Muscle layer of colon (tissue), 2 donors: ENCODE data around the gene ROS1.
"Not testable (repeated sequence)": the region's sequence is repeated elsewhere in the genome, so short reads cannot be mapped to it uniquely, and the experiment has no call there.

Experiments
- H3K27ac ChIP-seq: one replicate; pipeline ENCODE4 v1.7.0; 2013; ENCODE audit warnings: low read depth, mild to moderate bottlenecking, low read length, moderate library complexity
- H3K27me3 ChIP-seq, 2 donors: one replicate each; pipeline ENCODE4 v1.7.0; 2013; ENCODE audit warnings: low read length in 2 of 2, mild to moderate bottlenecking in 2 of 2; ENCODE audit not compliant: insufficient read depth in 2 of 2, control insufficient read depth in 1 of 2
- H3K36me3 ChIP-seq: one replicate; pipeline ENCODE4 v1.7.0; 2013; ENCODE audit warnings: mild to moderate bottlenecking, low read length; ENCODE audit not compliant: insufficient read depth
- H3K4me1 ChIP-seq: one replicate; pipeline ENCODE4 v1.7.0; 2013; ENCODE audit warnings: mild to moderate bottlenecking, low read length; ENCODE audit not compliant: insufficient read depth
- H3K4me3 ChIP-seq, 2 donors: one replicate each; pipeline ENCODE4 v1.7.0; 2013; ENCODE audit warnings: low read length in 2 of 2, low read depth in 1 of 2, mild to moderate bottlenecking in 1 of 2, moderate library complexity in 1 of 2
- H3K9ac ChIP-seq: one replicate; pipeline ENCODE4 v1.7.0; 2013; ENCODE audit warnings: low read length
- H3K9me3 ChIP-seq: one replicate; pipeline ENCODE4 v1.7.0; 2013; ENCODE audit warnings: mild to moderate bottlenecking, low read length
- donor health status: abdominal sarcoma.
- donor health status: Adenocarcinoma of cecum.

The ROS1 gene

DNA sequence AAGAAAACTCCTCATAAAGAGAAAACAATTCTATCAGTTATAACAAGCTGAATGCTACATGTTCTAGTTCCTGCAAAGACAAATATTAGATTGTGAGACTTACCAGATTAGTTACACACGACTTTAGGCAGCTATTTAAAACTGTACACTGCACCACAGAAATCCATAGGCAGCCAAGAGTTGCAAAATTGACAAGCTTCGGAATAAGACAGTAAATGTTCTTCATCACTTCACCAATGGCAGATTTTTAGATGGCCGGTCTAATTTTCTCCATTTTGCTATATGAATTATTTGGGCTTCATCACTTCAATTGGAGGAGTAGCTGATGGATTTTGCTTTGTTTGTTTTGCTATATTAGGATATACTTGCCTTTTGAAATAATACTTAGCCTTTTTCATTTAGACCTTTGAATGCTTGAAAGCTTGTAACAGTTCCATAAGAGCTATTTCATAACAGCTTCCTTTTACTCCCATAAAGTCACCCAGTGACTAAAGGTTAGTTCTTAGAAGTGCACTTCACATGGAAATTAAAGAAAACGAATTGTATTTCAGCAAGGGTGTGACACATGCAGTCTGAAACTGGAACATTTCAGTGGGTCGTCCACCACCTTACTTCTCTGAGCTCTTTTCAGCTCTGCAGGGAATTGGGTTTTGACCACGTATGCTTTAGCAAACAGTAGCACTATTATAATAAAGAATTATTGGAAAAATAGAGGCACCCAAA, at the start of gene ROS1:
TSS of gene ROS1 (minus strand) at position 512 of the 723 bp plus-strand sequence. CDS start at position 226, 286 bp downstream.
- Histone ChIP-seq H3K27ac (no peak within 1 kb of the TSS), H3K27me3 (no peaks in the 10 kb centered on the region), H3K4me3 (no peak within 1 kb of the TSS), H3K9me3 (no peaks in the 10 kb centered on the region), H3K9ac (no peak within 1 kb of the TSS), H3K36me3 (no peaks in the 10 kb centered on the region), H3K4me1 (no peaks in the 10 kb centered on the region)

DNA sequence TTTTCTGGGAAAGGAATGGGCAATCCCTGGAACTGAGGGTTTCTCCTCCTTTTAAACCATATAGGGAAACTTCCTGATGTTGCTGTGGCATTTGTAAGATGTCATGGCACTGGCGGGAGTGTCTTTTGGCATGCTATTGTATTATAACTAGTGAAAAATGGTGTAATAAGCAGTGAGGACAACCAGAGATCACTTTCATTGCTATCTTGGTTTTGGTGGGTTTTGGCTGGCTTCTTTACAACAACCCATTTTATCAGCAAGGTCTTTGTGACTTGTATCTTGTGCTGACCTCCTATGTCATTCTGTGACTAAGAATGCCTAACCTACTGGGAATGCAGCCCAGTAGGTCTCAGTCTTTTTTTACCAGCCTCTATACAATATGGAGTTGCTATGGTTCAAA, 47.7 kb upstream of the ROS1 start:
- Histone ChIP-seq H3K36me3 (no peaks in the 10 kb centered on the region), H3K9me3 (no peaks in the 10 kb centered on the region), H3K4me1 (no peaks in the 10 kb centered on the region), H3K27ac (no peak overlapping the region), H3K9ac (no peak overlapping the region), H3K4me3 (no peak overlapping the region), H3K27me3 (no peaks in the 10 kb centered on the region)

DNA sequence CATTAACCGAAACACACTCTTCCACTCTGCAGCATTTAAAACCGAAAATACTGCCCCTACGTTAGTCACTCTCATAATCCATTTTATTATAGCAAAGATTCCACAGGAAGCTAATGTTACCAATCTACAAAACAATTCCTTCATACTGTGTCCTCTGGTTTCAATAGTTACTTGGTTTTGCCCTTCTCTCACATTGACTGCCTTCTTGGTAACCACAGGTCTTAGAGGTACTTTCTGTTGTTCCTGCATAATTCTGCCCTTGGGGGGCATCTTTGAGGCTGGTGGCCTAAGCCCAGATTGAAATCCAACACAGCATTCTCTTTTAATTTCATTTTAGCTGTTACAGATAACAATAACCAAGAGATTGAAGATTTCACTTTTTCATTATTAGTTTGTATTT, 46.9 kb upstream of the ROS1 start:
- H3K36me3 ChIP-seq: no peaks in the 10 kb centered on the region
- H3K27me3 ChIP-seq: no peaks in the 10 kb centered on the region
- no peaks in the 10 kb centered on the region for H3K9me3 ChIP-seq
- no peak overlapping the region for H3K9ac ChIP-seq
- no peak overlapping the region for H3K4me3 ChIP-seq
- no peak overlapping the region for H3K27ac ChIP-seq
- no peaks in the 10 kb centered on the region for H3K4me1 ChIP-seq

DNA sequence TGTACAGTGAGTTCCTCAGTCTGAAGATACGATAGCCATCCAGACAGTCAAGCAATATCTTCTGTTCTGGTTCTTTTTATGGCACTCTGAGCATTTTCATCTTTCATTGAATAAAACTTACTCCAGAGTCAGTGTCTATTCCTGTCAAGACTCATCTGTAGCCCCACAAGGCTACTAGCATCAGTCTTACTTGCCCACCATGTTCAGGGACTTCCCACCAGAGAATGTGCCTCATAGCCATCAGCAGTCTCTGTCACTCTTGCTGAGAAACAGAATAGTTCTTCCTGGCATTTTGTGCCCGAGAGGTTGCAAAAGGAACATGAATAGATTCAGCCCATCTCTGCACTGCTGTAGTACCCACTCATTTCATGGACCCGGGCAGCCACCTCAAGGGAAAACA, 44.0 kb upstream of the ROS1 start:
- H3K9me3 ChIP-seq: no peaks in the 10 kb centered on the region
- no peak overlapping the region for H3K9ac ChIP-seq
- H3K27ac ChIP-seq: no peak overlapping the region
- no peaks in the 10 kb centered on the region for H3K4me1 ChIP-seq
- H3K27me3 ChIP-seq: no peaks in the 10 kb centered on the region
- no peaks in the 10 kb centered on the region for H3K36me3 ChIP-seq
- no peak overlapping the region for H3K4me3 ChIP-seq

DNA sequence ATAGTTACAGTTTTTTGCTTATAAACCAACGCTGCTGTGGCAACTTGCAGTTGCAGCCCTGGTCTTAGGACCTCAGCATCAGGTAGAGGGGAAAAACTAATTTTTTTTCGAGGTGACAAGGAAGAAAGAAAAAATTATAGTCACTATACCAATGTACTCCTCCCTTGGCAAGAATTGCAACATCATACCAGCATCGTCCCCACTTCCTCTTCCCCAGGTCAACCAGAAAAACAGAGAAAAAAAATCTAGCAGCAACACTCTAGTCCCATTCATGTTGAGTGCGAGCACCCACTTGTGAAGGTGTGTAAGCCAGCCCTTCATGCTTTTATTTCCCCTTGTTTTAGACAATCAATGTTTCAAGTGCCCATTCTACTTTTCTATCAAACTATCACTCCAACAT, 43.6 kb upstream of the ROS1 start:
- H3K4me1 ChIP-seq: no peaks in the 10 kb centered on the region
- H3K9ac ChIP-seq: no peak overlapping the region
- H3K36me3 ChIP-seq: no peaks in the 10 kb centered on the region
- no peak overlapping the region for H3K27ac ChIP-seq
- no peak overlapping the region for H3K4me3 ChIP-seq
- no peaks in the 10 kb centered on the region for H3K9me3 ChIP-seq
- no peaks in the 10 kb centered on the region for H3K27me3 ChIP-seq

DNA sequence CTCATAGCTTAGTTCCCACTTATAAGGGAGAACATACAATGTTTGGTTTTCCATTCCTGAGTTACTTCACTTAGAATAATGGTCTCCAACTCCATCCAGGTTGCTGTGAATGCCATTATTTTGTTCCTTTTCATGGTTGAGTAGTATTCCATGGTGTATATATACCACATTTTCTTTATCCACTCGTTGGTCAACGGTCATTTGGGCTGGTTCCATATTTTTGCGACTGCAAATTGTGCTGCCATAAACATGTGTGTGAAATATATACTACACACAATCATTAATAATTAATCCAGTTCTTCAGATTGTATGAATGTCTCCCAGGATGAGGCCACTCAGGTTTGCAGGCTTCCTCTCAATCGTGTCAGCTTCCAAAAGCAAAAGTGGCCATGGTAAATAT, 42.8 kb upstream of the ROS1 start:
- not testable (repeated sequence) for H3K36me3 ChIP-seq, H3K4me1 ChIP-seq, H3K27me3 ChIP-seq, H3K4me3 ChIP-seq, H3K27ac ChIP-seq, H3K9me3 ChIP-seq, H3K9ac ChIP-seq

DNA sequence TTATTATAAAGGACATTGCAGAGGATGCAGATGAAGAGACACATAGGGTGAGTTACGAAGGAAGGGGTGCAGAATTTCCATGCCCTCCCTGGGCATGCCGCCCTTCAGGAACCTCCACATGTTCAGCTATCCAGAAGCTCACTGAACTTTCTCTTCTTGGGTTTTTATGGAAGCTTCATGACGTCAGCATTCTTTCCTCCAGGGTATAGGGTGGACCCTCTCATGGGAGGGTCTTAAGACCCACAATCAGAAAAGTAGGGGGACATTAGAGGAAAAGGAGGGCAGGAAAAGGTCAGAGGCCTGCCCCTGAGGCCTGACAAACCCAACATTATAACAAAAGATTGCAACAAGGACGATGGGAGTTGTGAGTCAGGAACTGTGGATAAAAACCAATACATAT, 42.1 kb upstream of the ROS1 start:
- no peaks in the 10 kb centered on the region for H3K36me3 ChIP-seq
- H3K4me1 ChIP-seq: no peaks in the 10 kb centered on the region
- H3K27me3 ChIP-seq: no peaks in the 10 kb centered on the region
- no peak overlapping the region for H3K27ac ChIP-seq
- H3K9me3 ChIP-seq: no peaks in the 10 kb centered on the region
- no peak overlapping the region for H3K4me3 ChIP-seq
- no peak overlapping the region for H3K9ac ChIP-seq

DNA sequence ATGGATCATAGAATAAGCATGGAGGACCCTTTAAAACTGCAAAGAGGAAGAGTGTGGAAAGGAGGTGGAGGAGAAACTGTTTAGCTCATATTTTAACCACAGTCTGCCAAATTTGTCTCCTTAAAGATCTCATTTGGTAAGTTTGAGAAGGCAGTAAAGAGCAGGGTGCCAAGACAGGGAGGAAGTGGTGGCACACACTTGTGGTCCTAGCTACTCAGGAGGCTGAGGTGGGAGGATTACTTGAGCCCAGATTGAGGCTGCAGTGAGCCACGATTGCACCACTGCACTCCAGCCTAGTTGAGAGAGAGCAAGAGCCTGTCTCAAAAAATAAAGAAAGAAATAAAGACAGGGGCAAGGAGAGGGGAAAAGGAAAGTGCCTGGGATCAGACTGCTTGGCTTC, 39.9 kb upstream of the ROS1 start:
- Histone ChIP-seq H3K27ac (no peak overlapping the region), H3K4me3 (no peak overlapping the region), H3K4me1 (no peaks in the 10 kb centered on the region)

DNA sequence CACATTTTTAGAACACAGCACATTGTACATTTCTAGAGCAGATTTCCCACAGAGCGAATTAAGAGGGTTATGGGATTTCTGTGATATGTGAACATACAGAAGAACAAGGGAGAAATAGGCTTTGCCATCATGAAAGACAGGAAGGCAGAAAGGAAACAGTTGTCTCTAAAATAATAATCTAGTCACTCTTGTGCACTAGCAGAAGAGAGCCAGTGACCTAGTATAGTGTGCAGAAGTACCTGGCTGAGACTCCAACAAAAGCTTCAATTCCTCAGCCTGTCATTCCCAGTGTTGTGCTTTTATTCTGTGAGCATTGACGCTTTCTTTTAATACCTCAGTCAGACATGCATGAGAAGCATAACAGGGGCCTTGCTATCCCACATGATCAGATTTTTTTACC, 39.0 kb upstream of the ROS1 start:
- no peaks in the 10 kb centered on the region for H3K9me3 ChIP-seq
- H3K27me3 ChIP-seq: no peaks in the 10 kb centered on the region

More for the DNA sequence above, 39.9 kb upstream of the ROS1 start:
- no peak overlapping the region for H3K9ac ChIP-seq
- H3K27me3 ChIP-seq: no peaks in the 10 kb centered on the region
- no peaks in the 10 kb centered on the region for H3K36me3 ChIP-seq
- no peaks in the 10 kb centered on the region for H3K9me3 ChIP-seq

DNA sequence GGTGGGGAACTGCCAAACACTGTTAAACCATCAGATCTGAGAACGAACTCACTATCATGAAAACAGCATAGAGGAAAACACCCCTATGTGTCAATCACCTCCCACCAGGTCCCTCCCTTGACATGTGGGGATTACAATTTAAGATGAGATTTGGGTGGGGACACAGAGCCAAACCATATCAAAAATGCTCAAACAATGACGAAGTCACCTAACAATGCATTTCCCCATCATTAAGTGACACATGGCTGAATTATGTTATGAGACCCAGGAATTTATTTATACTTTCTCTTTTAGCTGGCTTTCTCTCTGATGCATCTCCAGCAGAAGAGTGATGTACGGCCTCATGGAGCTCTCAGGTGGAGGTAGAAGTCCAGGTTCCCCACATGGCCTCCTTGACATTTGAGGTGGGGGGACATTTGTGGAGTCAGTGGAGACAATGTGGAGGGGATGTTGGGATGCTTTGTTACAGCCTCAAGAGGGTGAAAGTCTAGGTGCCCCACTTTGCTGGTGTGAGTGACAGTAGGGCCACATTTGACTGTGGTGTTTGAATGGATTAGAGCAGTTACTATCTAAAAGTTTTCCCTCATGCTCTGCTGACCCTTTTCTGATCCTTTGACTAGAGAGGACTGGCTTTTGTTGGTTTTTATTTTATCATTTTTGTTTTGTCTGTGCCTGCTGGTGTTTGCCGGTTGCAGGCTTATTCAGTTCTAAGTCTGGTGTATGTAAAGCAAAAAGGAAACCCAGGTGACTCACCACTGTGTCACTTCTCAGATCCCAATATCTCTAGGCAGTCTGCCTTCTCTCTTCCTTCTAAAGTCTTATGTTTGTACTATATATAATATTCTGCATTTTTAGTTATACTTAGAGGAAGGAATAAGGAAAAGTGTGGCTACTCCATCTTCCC, 38.3 kb upstream of the ROS1 start:
- H3K27me3 ChIP-seq: no peaks in the 10 kb centered on the region
- no peaks in the 10 kb centered on the region for H3K9me3 ChIP-seq
- H3K4me3 ChIP-seq: no peak overlapping the region
- no peak overlapping the region for H3K27ac ChIP-seq
- H3K9ac ChIP-seq: no peak overlapping the region
- no peaks in the 10 kb centered on the region for H3K4me1 ChIP-seq
- H3K36me3 ChIP-seq: no peaks in the 10 kb centered on the region

More for the DNA sequence above, 39.0 kb upstream of the ROS1 start:
- H3K27ac ChIP-seq: no peak overlapping the region
- H3K4me1 ChIP-seq: no peaks in the 10 kb centered on the region
- H3K36me3 ChIP-seq: no peaks in the 10 kb centered on the region
- no peak overlapping the region for H3K9ac ChIP-seq
- no peak overlapping the region for H3K4me3 ChIP-seq

DNA sequence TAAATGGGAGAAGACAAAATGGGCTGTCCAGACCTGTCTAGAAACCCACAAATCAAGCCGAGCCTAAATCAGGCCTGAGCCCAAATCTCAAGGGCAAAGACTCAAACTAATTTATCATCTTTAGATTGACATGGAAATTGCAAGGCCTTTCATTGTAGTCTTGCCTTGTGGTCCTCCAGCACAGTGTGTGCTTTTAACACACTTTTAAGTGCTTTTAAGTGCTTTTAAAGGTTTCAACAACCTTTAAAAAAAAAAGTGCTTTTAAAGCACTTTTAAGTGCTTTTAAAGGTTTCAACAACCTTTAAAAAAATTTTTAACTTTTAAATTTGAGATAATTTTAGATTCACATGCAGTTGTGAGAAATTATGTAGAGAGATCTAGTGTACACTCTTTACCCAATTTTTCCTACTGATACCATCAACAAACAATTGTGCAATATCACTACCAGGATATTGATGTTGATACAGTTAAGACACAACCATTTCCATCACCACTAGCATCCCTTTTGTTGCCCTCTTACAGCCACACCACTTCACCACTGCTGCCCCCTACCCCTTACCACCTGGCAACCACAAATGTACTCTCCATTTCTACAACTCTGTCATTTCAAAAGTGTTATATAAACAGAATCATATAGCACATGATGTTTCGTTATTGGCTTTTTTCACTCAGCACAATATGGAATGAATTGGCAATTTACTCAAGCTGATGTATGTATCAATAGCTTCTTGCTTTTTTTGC, 33.6 kb upstream of the ROS1 start:
- H3K4me1 ChIP-seq: no peaks in the 10 kb centered on the region
- H3K4me3 ChIP-seq: no peak overlapping the region
- H3K9me3 ChIP-seq: no peaks in the 10 kb centered on the region
- no peak overlapping the region for H3K27ac ChIP-seq
- H3K36me3 ChIP-seq: no peaks in the 10 kb centered on the region
- H3K9ac ChIP-seq: no peak overlapping the region
- H3K27me3 ChIP-seq: no peaks in the 10 kb centered on the region
